BJ (cell line): ENCODE measurements around the gene ARMCX6. TPM values are rescaled to one million over a fixed set of nuclear protein-coding genes. Genes with fewer than 3 reads are reported as not detected.
"Not testable (repeated sequence)": the region's sequence is repeated elsewhere in the genome, so short reads cannot be mapped to it uniquely, and the experiment has no call there.

Source experiments
- CTCF ChIA-PET: fragments of 350-600 bp; formaldehyde crosslinking; extraction: SDS; loops from one replicate; lab custom pipeline; 2021; ENCODE audit warnings: antibody characterized with exemption, inconsistent platforms; lab: Yijun Ruan, JAX
- POLR2A ChIA-PET: fragments of 300-600 bp; sonication (Branson Sonifier 250); formaldehyde crosslinking; extraction: SDS; loops from one replicate; lab custom pipeline; 2021; ENCODE audit warnings: antibody characterized with exemption; lab: Charles Lee
- DNase-seq: peaks from one replicate; pipeline ENCODE4 v3.0.0-alpha.2; 2011; ENCODE audit warnings: low read depth
- H3K27me3 ChIP-seq: 2 replicates; pipeline ENCODE4 v1.6.0; 2011; ENCODE audit warnings: low read length; ENCODE audit not compliant: control insufficient read depth, insufficient read depth
- H3K36me3 ChIP-seq: 2 replicates; pipeline ENCODE4 v1.5.1; 2011; ENCODE audit warnings: low read length; ENCODE audit not compliant: control insufficient read depth, insufficient read depth
- H3K4me3 ChIP-seq: 2 replicates; pipeline ENCODE4 v1.5.1; 2011; ENCODE audit warnings: low read depth, mild to moderate bottlenecking, control low read depth, low read length
- CTCF ChIP-seq: IDR thresholded peaks from 2 replicates; pipeline ENCODE4 v1.5.1; 2011; ENCODE audit warnings: low read depth, mild to moderate bottlenecking, control low read depth, inconsistent platforms, low read length, moderate library complexity; ENCODE audit not compliant: insufficient read depth
- polyA plus RNA-seq: library from polyadenylated mRNA; depleted of rRNA; stranded (reverse); fragments of >200 nt; gene quantifications from 2 replicates; pipeline ENCODE4 v1.2.3, GENCODE V29; 2011

The ARMCX6 gene
- polyA plus RNA-seq, 1 experiment = 64.4 TPM

GRCh38 chrX:101655534-101655933 lies 37.7 kb upstream of the ARMCX6 start:
- TF ChIP-seq CTCF = no peak
- CTCF ChIA-PET = no interaction called here
- no peak for DNase-seq
- H3K27me3 ChIP-seq = no peaks in the 10 kb centered on the region
- peaks cover 10% of the 10 kb centered on the region for H3K36me3 ChIP-seq
- POLR2A ChIA-PET = no interaction called here
- H3K4me3 ChIP-seq = no peak overlapping the region

DNA sequence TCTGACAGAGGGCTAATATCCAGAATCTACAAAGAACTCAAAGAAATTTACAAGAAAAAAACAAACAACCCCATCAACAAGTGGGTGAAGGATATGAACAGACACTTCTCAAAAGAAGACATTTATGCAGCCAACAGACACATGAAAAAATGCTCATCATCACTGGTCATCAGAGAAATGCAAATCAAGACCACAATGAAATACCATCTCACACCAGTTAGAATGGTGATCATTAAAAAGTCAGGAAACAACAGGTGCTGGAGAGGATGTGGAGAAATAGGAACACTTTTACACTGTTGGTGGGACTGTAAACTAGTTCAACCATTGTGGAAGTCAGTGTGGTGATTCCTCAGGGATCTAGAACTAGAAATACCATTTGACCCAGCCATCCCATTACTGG lies 29.9 kb upstream of the ARMCX6 start:
- H3K4me3 ChIP-seq, CTCF ChIA-PET, DNase-seq, H3K36me3 ChIP-seq, H3K27me3 ChIP-seq, POLR2A ChIA-PET: not testable (repeated sequence)

- no peak for DNase-seq
- no peak overlapping the region for H3K4me3 ChIP-seq
- no peak for TF ChIP-seq CTCF
- ChIA-PET POLR2A (no interaction called here), CTCF (no interaction called here)
- no peaks in the 10 kb centered on the region for H3K27me3 ChIP-seq
- H3K36me3 ChIP-seq = no peaks in the 10 kb centered on the region
These were observed 24.3 kb upstream of the ARMCX6 start for GRCh38 chrX:101642093-101642492.

- Histone ChIP-seq H3K27me3 (no peaks in the 10 kb centered on the region), H3K36me3 (no peaks in the 10 kb centered on the region), H3K4me3 (no peak overlapping the region)
- POLR2A ChIA-PET = no interaction called here
- no peak for TF ChIP-seq CTCF
- no peak for DNase-seq
- CTCF ChIA-PET = no interaction called here
These were observed 21.8 kb upstream of the ARMCX6 start for GRCh38 chrX:101639583-101639982.

DNA sequence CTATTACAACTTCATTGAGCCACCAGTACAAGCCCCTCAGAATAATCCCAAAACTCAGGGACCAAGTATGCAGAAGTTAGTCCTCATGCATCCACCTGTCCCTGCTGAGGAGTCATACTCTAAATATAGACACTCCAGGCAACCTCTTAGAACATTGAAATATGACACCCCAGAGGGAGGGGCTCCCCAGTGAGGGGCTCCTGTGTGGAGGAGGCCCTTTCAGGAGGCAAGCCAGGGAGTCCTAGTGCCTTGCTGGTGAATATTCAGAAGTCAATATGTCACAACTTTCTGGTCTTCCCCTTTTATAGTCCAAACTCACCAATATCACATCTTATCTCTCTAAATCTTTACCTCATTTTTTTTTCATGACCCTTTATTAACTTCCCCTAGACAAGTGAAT lies 1.6 kb upstream of the ARMCX6 start:
- H3K27me3 ChIP-seq = no peaks in the 10 kb centered on the region
- ChIA-PET POLR2A (no interaction called here), CTCF (no interaction called here)
- H3K4me3 ChIP-seq = no peak overlapping the region
- no peaks in the 10 kb centered on the region; the same call in 1 of the 2 replicates for H3K36me3 ChIP-seq
- no peak for DNase-seq
- TF ChIP-seq CTCF = no peak

DNA sequence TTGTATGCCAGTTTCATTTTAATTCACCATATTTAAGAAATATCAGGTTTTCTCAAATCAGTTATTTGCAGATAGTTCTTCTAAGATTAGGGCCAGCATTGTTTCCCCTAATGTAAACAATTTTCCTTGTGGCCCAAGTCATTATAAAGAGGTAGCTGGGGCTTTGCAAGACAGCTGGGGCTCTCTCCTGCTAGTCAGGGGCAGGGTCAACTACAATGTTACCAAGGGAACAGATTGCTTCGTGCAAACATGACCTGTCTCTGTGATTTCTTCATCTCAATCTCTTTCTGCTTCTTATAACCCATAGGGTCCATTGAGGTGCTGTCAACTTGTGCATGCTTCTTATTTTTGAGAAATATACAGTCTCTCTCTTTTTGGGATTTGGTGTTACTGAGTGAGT lies 12.1 kb downstream of the ARMCX6 start:
- ChIA-PET CTCF (interaction anchor here (1.2 kb wide), 1 partner anchor 9 kb away, joined by 3 read pairs; no protein-coding TSS in a partner anchor), POLR2A (no interaction called here)

More for the DNA sequence above, 12.1 kb downstream of the ARMCX6 start:
- Histone ChIP-seq H3K4me3 (no peak overlapping the region), H3K36me3 (no peaks in the 10 kb centered on the region), H3K27me3 (no peaks in the 10 kb centered on the region; the same call in 1 of the 2 replicates)
- no peak for DNase-seq
- no peak for TF ChIP-seq CTCF
